Smooth muscle cell (in vitro differentiated cells): ENCODE results near the gene DMWD. TPM values are rescaled to one million over a fixed set of nuclear protein-coding genes. Genes with fewer than 3 reads are reported as not detected.

ENCODE experiments used
- DNase-seq: peaks from one replicate; lab custom pipeline; 2025; ENCODE audit not compliant: unreplicated experiment; lab: John Stamatoyannopoulos, UW
- H2AFZ ChIP-seq: fragments of 200-600 bp; sonication (generic); 2 replicates; pipeline ENCODE4 v1.6.0; 2016; ENCODE audit warnings: antibody characterized with exemption, low read depth, mild to moderate bottlenecking
- H3F3A ChIP-seq: fragments of 200-600 bp; sonication (generic); 2 replicates; pipeline ENCODE4 v1.6.0; 2017; ENCODE audit warnings: antibody characterized with exemption, low read depth
- H3K27ac ChIP-seq: fragments of 200-600 bp; sonication (generic); 2 replicates; pipeline ENCODE4 v1.5.1; 2016; ENCODE audit warnings: low read depth, mild to moderate bottlenecking
- H3K27me3 ChIP-seq: fragments of 200-600 bp; sonication (generic); 2 replicates; pipeline ENCODE4 v1.6.1; 2016; ENCODE audit warnings: low read depth, mild to moderate bottlenecking
- H3K36me3 ChIP-seq: fragments of 200-600 bp; sonication (generic); 2 replicates; pipeline ENCODE4 v1.5.1; 2016; ENCODE audit warnings: low read depth
- H3K4me1 ChIP-seq: fragments of 200-600 bp; sonication (generic); 2 replicates; pipeline ENCODE4 v1.5.1; 2016; ENCODE audit warnings: low read depth
- H3K4me2 ChIP-seq: fragments of 200-600 bp; sonication (generic); 2 replicates; pipeline ENCODE4 v1.6.0; 2016; ENCODE audit warnings: mild to moderate bottlenecking
- H3K4me3 ChIP-seq: fragments of 200-600 bp; sonication (generic); 2 replicates; pipeline ENCODE4 v1.5.1; 2016; ENCODE audit warnings: mild to moderate bottlenecking
- H3K79me2 ChIP-seq: fragments of 200-600 bp; sonication (generic); 2 replicates; pipeline ENCODE4 v1.6.0; 2016; ENCODE audit warnings: low read depth, mild to moderate bottlenecking
- H3K9ac ChIP-seq: fragments of 200-600 bp; sonication (generic); 2 replicates; pipeline ENCODE4 v1.6.0; 2016; ENCODE audit warnings: low read depth
- H3K9me3 ChIP-seq: fragments of 200-600 bp; sonication (generic); replicated peaks from 2 replicates; pipeline ENCODE4 v1.5.1; 2016; ENCODE audit warnings: low read depth
- H4K20me1 ChIP-seq: fragments of 200-600 bp; sonication (generic); 2 replicates; pipeline ENCODE4 v1.6.0; 2016; ENCODE audit warnings: low read depth
- WGBS: methylation state at CpG from one replicate; pipeline ENCODE4 v1.1.7; 2016; ENCODE audit warnings: low lambda C conversion rate; 5-methylcytosine and 5-hydroxymethylcytosine counted together
- polyA plus RNA-seq: library from polyadenylated mRNA; unstranded; fragments of >200 nt; fragmentation: Nextera tagmentation; extraction: Ambion mirVana; gene quantifications from 2 replicates; pipeline ENCODE4 v1.2.1, GENCODE V29; 2016
- total RNA-seq: library from RNA; depleted of rRNA; stranded (reverse); fragments of >200 nt; gene quantifications from 2 replicates; pipeline ENCODE4 v1.2.3, GENCODE V29; 2014
- TF ChIP-seq, protein P1 (sequence below): fragments of 200-600 bp; sonication (generic); IDR thresholded peaks from 2 replicates; pipeline ENCODE4 v1.5.1; 2017; ENCODE audit warnings: borderline replicate concordance, mild to moderate bottlenecking, antibody characterized with exemption; ENCODE audit not compliant: insufficient read depth, poor library complexity, severe bottlenecking

Gene DMWD
- total and polyA plus RNA-seq, 2 experiments from 2014 or later, result 16.1 to 57.6 TPM

DNA sequence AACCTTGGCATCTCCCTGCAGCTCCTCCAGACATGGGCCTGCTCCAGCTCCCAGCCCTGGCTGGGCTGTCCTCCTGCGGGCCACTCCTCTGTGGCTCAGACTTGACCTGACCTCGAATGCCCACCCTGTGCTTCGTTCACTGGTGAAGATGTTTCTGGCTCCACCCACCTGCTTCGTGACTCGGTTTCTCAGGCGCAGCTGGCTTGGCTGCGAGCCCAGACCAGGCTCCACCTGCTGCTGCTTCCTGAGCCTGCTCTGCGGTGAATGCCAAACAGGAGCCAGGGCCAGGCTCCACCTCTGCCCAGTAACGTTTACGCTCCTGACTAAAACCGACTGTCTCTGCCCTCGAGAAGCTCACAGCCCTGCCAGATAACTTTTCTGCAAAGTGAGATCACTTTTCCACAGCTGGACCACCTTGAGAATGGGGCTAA, 31.4 kb upstream of the DMWD start:
- DNase-seq, result no peak
- 97% methylated on average over 12 of the region's 12 CpGs for WGBS

DNA sequence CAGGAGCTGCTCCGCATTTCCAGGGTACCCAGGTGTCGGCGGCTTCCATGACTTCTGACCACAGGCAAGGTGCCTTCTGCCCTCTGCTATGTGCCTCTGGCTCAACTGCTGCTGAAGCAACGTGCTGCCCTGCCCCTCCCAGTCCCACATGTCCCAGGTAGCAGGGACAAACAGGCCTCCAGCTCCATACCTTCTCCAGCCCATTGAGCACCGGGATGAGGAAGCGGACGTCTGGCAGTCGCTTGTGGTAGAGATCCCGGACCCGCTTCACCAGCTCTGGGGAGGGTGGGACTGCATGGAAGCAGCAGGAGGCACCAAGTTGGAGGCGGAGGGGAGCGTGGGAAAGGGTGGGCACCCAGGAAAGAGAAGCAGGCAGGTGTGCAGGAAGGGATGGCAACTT, 30.5 kb upstream of the DMWD start:
- H4K20me1 ChIP-seq, result no peaks in the 10 kb centered on the region
- 98% methylated on average over 12 of the region's 12 CpGs for WGBS
- no peak overlapping the region for H3K27ac ChIP-seq
- H3K9ac ChIP-seq, result no peak overlapping the region
- no peaks in the 10 kb centered on the region for H3K9me3 ChIP-seq
- no peaks in the 10 kb centered on the region for H3K4me1 ChIP-seq
- H3K4me3 ChIP-seq, result no peak overlapping the region
- no peak overlapping the region for H2AFZ ChIP-seq
- TF ChIP-seq, protein P1, sequence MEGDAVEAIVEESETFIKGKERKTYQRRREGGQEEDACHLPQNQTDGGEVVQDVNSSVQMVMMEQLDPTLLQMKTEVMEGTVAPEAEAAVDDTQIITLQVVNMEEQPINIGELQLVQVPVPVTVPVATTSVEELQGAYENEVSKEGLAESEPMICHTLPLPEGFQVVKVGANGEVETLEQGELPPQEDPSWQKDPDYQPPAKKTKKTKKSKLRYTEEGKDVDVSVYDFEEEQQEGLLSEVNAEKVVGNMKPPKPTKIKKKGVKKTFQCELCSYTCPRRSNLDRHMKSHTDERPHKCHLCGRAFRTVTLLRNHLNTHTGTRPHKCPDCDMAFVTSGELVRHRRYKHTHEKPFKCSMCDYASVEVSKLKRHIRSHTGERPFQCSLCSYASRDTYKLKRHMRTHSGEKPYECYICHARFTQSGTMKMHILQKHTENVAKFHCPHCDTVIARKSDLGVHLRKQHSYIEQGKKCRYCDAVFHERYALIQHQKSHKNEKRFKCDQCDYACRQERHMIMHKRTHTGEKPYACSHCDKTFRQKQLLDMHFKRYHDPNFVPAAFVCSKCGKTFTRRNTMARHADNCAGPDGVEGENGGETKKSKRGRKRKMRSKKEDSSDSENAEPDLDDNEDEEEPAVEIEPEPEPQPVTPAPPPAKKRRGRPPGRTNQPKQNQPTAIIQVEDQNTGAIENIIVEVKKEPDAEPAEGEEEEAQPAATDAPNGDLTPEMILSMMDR, result no peak
- no peak for DNase-seq
- H3K79me2 ChIP-seq, result no peaks in the 10 kb centered on the region
- no peaks in the 10 kb centered on the region for H3F3A ChIP-seq
- no peaks in the 10 kb centered on the region for H3K36me3 ChIP-seq
- no peak overlapping the region for H3K4me2 ChIP-seq
- H3K27me3 ChIP-seq, result no peaks in the 10 kb centered on the region

More for the DNA sequence above, 31.4 kb upstream of the DMWD start:
- Histone ChIP-seq H3K9me3 (no peaks in the 10 kb centered on the region), H3K4me3 (no peak overlapping the region), H3K4me2 (no peak overlapping the region), H4K20me1 (no peaks in the 10 kb centered on the region), H2AFZ (no peak overlapping the region), H3K79me2 (no peaks in the 10 kb centered on the region), H3K4me1 (no peaks in the 10 kb centered on the region), H3K9ac (no peak overlapping the region), H3K36me3 (no peaks in the 10 kb centered on the region), H3F3A (no peaks in the 10 kb centered on the region), H3K27ac (no peak overlapping the region), H3K27me3 (no peaks in the 10 kb centered on the region)
- TF ChIP-seq, protein P1, result no peak

DNA sequence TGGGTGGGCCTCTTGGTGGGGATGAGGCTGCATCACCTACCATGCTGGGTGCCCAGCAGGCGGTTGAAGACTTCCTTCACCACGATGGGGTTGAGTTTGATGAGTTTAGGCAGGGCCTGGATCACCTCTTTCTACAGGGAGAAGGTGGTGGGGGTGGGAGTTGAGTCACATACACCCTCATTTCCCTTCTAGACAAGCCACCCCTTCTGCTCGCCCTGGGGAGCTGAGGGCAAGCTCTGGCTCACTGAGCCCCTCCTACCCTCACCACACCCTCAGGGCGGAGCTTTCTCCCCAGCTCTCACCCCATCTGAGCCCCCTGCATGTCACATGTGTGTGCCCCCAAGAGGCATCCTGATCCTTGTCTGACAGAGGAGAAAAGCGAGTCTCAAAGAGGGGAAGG, 30.1 kb upstream of the DMWD start:
- TF ChIP-seq, protein P1, result no peak
- WGBS, result 93% methylated on average over 5 of the region's 5 CpGs
- H3K27ac ChIP-seq, result no peak overlapping the region

DNA sequence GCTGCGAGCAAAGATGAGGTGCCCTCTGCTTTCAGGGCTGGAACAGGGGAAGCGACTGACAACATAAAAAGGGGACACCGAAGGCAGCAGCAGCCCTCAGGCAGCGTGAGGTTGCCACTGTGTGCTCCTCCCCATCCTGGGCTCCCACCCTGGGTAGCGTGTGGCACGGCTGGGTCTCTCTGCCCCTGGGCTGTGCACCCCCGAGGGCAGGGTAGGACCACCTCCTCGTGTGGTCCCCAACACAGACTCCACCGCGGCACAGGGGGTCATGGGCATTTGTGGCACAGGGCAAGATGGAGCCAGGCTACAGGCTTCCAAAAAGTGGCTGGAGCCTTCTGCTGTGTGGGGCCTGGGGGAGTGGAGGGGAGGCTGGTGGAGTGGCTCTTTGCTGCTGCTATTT, 28.9 kb upstream of the DMWD start:
- Histone ChIP-seq H3K4me1 (no peaks in the 10 kb centered on the region), H3K9ac (no peak overlapping the region), H3K36me3 (no peaks in the 10 kb centered on the region), H4K20me1 (no peaks in the 10 kb centered on the region), H3K4me2 (no peak overlapping the region), H2AFZ (no peak overlapping the region), H3F3A (no peaks in the 10 kb centered on the region), H3K4me3 (no peak overlapping the region), H3K9me3 (no peaks in the 10 kb centered on the region), H3K27ac (no peak overlapping the region), H3K79me2 (no peaks in the 10 kb centered on the region), H3K27me3 (no peaks in the 10 kb centered on the region)
- DNase-seq, result no peak
- TF ChIP-seq, protein P1, result no peak
- WGBS, result 97% methylated on average over 10 of the region's 10 CpGs

More for the DNA sequence above, 30.1 kb upstream of the DMWD start:
- no peaks in the 10 kb centered on the region for H3K27me3 ChIP-seq
- DNase-seq, result no peak
- no peaks in the 10 kb centered on the region for H3K4me1 ChIP-seq
- no peaks in the 10 kb centered on the region for H3K9me3 ChIP-seq
- H3K4me2 ChIP-seq, result no peak overlapping the region
- H3K79me2 ChIP-seq, result no peaks in the 10 kb centered on the region
- no peak overlapping the region for H3K4me3 ChIP-seq
- no peak overlapping the region for H3K9ac ChIP-seq
- no peaks in the 10 kb centered on the region for H3F3A ChIP-seq
- no peaks in the 10 kb centered on the region for H4K20me1 ChIP-seq
- no peak overlapping the region for H2AFZ ChIP-seq
- H3K36me3 ChIP-seq, result no peaks in the 10 kb centered on the region
